Spleen (tissue), 11 donors: ENCODE measurements around the gene EFCAB12. TPM values are rescaled to one million over a fixed set of nuclear protein-coding genes. Genes with fewer than 3 reads are reported as not detected.
A peak's percentile ranks its signal among the peaks of the same experiment; 100 is the strongest.

ENCODE experiments used
- DNase-seq: peaks from one replicate; pipeline ENCODE4 v3.0.0-alpha.2; 2020
- H3K27ac ChIP-seq, 8 donors: fragments of 200-600 bp; sonication (generic) in 7 of 8; 1 replicate in 4 of 8; 2 replicates in 4 of 8; pipeline versions ENCODE4 v1.5.0 to v1.8.0; 2016 to 2021; ENCODE audit warnings: inconsistent platforms in 4 of 8, mild to moderate bottlenecking in 4 of 8, moderate library complexity in 1 of 8
- H3K27me3 ChIP-seq, 7 donors: fragments of 200-600 bp; sonication (generic) in 6 of 7; replicated peaks in 1 of 7; 1 replicate in 4 of 7; 2 replicates in 3 of 7; pipeline versions ENCODE4 v1.5.0 to v1.8.0; 2016 to 2021; ENCODE audit warnings: inconsistent platforms in 3 of 7, mild to moderate bottlenecking in 1 of 7
- H3K36me3 ChIP-seq, 6 donors: fragments of 200-600 bp; sonication (generic) in 5 of 6; 1 replicate in 4 of 6; 2 replicates in 2 of 6; pipeline versions ENCODE4 v1.5.0 to v1.8.0; 2016 to 2021; ENCODE audit warnings: inconsistent platforms in 2 of 6
- H3K4me1 ChIP-seq, 6 donors: fragments of 200-600 bp; sonication (generic) in 5 of 6; 1 replicate in 3 of 6; 2 replicates in 3 of 6; pipeline versions ENCODE4 v1.5.0 to v1.8.0; 2016 to 2021; ENCODE audit warnings: inconsistent platforms in 3 of 6
- H3K4me3 ChIP-seq, 8 donors: fragments of 200-600 bp; sonication (generic) in 7 of 8; 1 replicate in 4 of 8; 2 replicates in 4 of 8; pipeline versions ENCODE4 v1.5.0 to v1.8.0; 2016 to 2021; ENCODE audit warnings: inconsistent platforms in 4 of 8, mild to moderate bottlenecking in 4 of 8, moderate library complexity in 2 of 8
- H3K9me3 ChIP-seq, 8 donors: fragments of 200-600 bp; sonication (generic) in 7 of 8; 1 replicate in 4 of 8; 2 replicates in 4 of 8; pipeline versions ENCODE4 v1.5.0 to v1.8.0; 2016 to 2021; ENCODE audit warnings: inconsistent platforms in 4 of 8
- POLR2A ChIP-seq, 3 donors: fragments of 450-650 bp; IDR thresholded peaks; one replicate each; pipeline ENCODE4 v1.5.1; 2017; ENCODE audit warnings: antibody characterized with exemption in 3 of 3, mild to moderate bottlenecking in 1 of 3
- POLR2AphosphoS5 ChIP-seq, 3 donors: sonication (generic); formaldehyde crosslinking; IDR thresholded peaks; one replicate each; pipeline ENCODE4 v1.5.1; 2017; ENCODE audit warnings: antibody characterized with exemption in 3 of 3
- WGBS, 5 donors: extraction: QIAGEN DNeasy Blood & Tissue Kit in 3 of 5; methylation state at CpG; one replicate each; pipeline versions ENCODE4 v1.1.5 to v1.1.7; 2013 to 2018; 5-methylcytosine and 5-hydroxymethylcytosine counted together
- intact Hi-C: fragments of 100-400 bp; cut with DNase I; formaldehyde crosslinking; loops from one replicate; pipeline ENCODE4 v1.15.0; 2023; ENCODE audit warnings: low total_unique reads
- polyA plus RNA-seq, 3 donors: library from polyadenylated mRNA; stranded (reverse); fragments of 200-250 nt; gene quantifications; one replicate each; pipeline ENCODE4 v1.2.1, GENCODE V29; 2013
- total RNA-seq, 7 donors: library from RNA; depleted of rRNA in 3 of 7; stranded (reverse); fragments of >200 nt in 3 of 7; fragmentation: NEBNext Ultra II Directional in 4 of 7; extraction: Animal tissue kit (Norgen Biotek cat#: 25700) in 4 of 7; gene quantifications; one replicate each; pipeline versions ENCODE4 v1.1.0 to v1.2.1, GENCODE V29; 2016 to 2021
- TF ChIP-seq, protein P1 (sequence below), 11 experiments: fragments of 200-600 bp in 7 of 11; fragments of 450-650 bp in 4 of 11; sonication (generic) in 4 of 11; IDR thresholded peaks in 8 of 11; conservative IDR thresholded peaks in 3 of 11; 1 replicate in 7 of 11; 2 replicates in 4 of 11; pipeline versions ENCODE4 v1.4.0 to v1.8.0; 2016 to 2021; ENCODE audit warnings: antibody characterized with exemption in 11 of 11, inconsistent platforms in 4 of 11, mild to moderate bottlenecking in 1 of 11
- donor health status: healthy with polysubstance abuse.
- donor health status: DM: no; HTN: no; CAD: no; lungs with moderate emphysema.
- donor health status: DM: no; HTN: no; CAD: no.
- donor health status: Bipolar disorder and iron deficiency.
- donor health status: healthy.
- donor health status: DM: no; HTN: no; CAD: no.
- donor health status: DM: yes; HTN: yes; CAD: no.

The EFCAB12 gene
- total and polyA plus RNA-seq, 10 donors: 0.20 to 2.1 (median 1.0) TPM

DNA sequence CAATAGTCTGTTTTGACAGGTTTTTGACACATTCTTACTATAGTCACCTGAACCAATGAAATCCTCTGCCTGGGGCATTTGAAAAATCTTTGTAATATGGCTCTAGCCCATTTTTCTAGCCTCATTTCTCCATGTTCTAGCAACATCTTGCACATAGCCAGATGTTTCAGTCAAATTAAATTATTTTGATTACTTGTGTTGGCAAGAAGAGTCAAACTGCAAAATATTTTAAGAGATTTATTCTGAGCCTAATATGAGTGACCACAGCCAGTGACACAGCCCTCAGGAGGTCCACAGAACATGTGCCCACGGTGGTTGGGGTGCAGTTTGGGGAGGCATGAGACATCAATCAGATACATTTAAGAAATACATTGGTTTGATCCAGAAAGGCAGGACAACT is 18.5 kb upstream of the EFCAB12 start:
- H3K9me3 ChIP-seq: no peaks in the 10 kb centered on the region
- TF ChIP-seq, protein P1, sequence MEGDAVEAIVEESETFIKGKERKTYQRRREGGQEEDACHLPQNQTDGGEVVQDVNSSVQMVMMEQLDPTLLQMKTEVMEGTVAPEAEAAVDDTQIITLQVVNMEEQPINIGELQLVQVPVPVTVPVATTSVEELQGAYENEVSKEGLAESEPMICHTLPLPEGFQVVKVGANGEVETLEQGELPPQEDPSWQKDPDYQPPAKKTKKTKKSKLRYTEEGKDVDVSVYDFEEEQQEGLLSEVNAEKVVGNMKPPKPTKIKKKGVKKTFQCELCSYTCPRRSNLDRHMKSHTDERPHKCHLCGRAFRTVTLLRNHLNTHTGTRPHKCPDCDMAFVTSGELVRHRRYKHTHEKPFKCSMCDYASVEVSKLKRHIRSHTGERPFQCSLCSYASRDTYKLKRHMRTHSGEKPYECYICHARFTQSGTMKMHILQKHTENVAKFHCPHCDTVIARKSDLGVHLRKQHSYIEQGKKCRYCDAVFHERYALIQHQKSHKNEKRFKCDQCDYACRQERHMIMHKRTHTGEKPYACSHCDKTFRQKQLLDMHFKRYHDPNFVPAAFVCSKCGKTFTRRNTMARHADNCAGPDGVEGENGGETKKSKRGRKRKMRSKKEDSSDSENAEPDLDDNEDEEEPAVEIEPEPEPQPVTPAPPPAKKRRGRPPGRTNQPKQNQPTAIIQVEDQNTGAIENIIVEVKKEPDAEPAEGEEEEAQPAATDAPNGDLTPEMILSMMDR (IDR thresholded peaks at IDR 0.05 in 8 of 11, conservative IDR thresholded peaks at IDR 0.05 in 3 of 11): no peak
- no peak for TF ChIP-seq POLR2A (IDR thresholded peaks at IDR 0.05)
- no peak for TF ChIP-seq POLR2AphosphoS5 (IDR thresholded peaks at IDR 0.05)
- no peak for DNase-seq
- no peak overlapping the region for H3K27ac ChIP-seq
- no peak overlapping the region for H3K4me3 ChIP-seq
- no peaks in the 10 kb centered on the region for H3K27me3 ChIP-seq
- peaks cover 7 to 54% (median 20%) of the 10 kb centered on the region in 6 donors for H3K4me1 ChIP-seq
- intact Hi-C loops: no loop called here
- H3K36me3 ChIP-seq: peaks cover 0 to 5% (median 0%) of the 10 kb centered on the region in 6 donors
- 71 to 86% (median 83%) methylated on average over 1 of the region's 1 CpG for WGBS, 5 donors

DNA sequence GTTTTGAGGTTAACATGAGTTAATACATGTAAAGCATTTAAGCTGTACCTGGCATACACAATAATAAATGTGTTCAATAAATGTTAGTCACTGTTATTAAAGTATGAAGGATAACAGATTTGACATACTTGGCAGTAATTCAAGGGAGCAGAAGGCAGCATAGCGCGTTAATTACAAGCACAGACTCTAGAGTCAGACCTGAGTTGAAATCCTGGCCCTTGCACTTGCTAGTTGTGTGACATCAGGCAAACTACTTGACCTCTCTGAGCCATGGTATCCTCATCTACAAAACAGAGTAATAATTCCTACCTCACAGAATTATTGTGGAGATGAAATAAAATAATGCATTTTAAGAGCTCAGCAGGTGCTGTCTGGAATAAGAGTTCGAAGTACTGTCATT is 17.0 kb upstream of the EFCAB12 start:
- Histone ChIP-seq H3K27me3 (no peaks in the 10 kb centered on the region), H3K4me1 (peaks cover 21 to 69% (median 33%) of the 10 kb centered on the region in 6 donors), H3K4me3 (no peak overlapping the region), H3K27ac (peak overlapping the region in 1 of 8 donors; percentile 67), H3K9me3 (no peaks in the 10 kb centered on the region), H3K36me3 (no peaks in the 10 kb centered on the region)
- WGBS, 5 donors: 87 to 94% (median 87%) methylated on average over 3 of the region's 3 CpGs
- TF ChIP-seq, protein P1 (IDR thresholded peaks at IDR 0.05 in 8 of 11, conservative IDR thresholded peaks at IDR 0.05 in 3 of 11): no peak
- intact Hi-C loops: no loop called here
- DNase-seq: no peak

DNA sequence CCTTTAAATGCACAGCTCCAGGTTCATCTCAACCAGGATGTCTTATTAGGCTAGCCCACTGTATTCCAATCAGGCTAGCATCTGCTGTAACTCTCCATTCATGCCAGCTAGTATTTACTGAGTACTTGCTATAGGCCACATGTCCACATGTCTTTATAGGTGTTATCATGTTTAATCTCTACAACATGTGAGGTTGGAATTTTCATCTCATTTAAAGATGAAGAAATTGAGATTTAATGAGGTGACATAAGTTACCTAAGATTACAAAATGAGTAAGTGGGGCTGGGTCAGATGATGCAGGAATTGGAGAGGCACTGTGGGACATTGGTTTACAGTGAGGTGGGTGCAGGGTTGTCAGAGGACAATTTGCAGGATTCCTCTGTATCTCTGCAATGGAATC is 14.5 kb upstream of the EFCAB12 start:
- Histone ChIP-seq H3K4me1 (peaks cover 27 to 68% (median 38%) of the 10 kb centered on the region in 6 donors), H3K9me3 (no peaks in the 10 kb centered on the region), H3K27ac (peak overlapping the region in 5 of 8 donors; percentile 63 to 98 (median 96)), H3K27me3 (no peaks in the 10 kb centered on the region), H3K4me3 (no peak overlapping the region), H3K36me3 (peaks cover 0 to 3% (median under 1%) of the 10 kb centered on the region in 6 donors)
- TF ChIP-seq POLR2AphosphoS5 (IDR thresholded peaks at IDR 0.05): no peak
- TF ChIP-seq, protein P1 (IDR thresholded peaks at IDR 0.05 in 8 of 11, conservative IDR thresholded peaks at IDR 0.05 in 3 of 11): no peak
- no peak for TF ChIP-seq POLR2A (IDR thresholded peaks at IDR 0.05)
- intact Hi-C loops: no loop called here
- no peak for DNase-seq

DNA sequence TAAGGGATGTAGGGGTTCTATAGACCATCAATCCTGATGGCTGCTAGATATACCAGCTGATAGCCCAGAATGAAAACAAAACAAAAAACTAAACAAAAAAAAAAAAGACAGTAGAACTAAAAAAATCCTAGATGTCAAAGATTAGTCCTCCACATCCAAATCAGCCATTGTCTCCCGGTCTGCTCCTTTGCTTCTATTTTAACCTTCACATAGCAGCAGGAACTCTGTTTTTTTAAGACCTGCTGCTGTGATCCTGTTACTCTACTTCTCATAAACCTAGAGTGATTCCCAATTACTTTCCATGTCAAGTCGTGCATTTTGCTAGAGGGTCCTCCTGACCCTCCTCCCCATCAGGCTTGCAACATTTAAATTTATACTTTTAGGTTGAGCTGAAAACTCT is 14.1 kb upstream of the EFCAB12 start:
- TF ChIP-seq POLR2AphosphoS5 (IDR thresholded peaks at IDR 0.05) (no peak), POLR2A (IDR thresholded peaks at IDR 0.05) (no peak)
- TF ChIP-seq, protein P1 (IDR thresholded peaks at IDR 0.05 in 8 of 11, conservative IDR thresholded peaks at IDR 0.05 in 3 of 11): no peak
- intact Hi-C loops: no loop called here
- DNase-seq: no peak
- 64 to 73% (median 69%) methylated on average over 2 of the region's 2 CpGs for WGBS, 5 donors
- Histone ChIP-seq H3K27me3 (no peaks in the 10 kb centered on the region), H3K36me3 (peaks cover 0 to 8% (median 3%) of the 10 kb centered on the region in 6 donors), H3K4me1 (peaks cover 32 to 73% (median 42%) of the 10 kb centered on the region in 6 donors), H3K27ac (peak overlapping the region in 7 of 8 donors; percentile 57 to 98 (median 94)), H3K9me3 (no peaks in the 10 kb centered on the region), H3K4me3 (no peak overlapping the region)
